ENCODE data around the gene ZNF276.

DNA sequence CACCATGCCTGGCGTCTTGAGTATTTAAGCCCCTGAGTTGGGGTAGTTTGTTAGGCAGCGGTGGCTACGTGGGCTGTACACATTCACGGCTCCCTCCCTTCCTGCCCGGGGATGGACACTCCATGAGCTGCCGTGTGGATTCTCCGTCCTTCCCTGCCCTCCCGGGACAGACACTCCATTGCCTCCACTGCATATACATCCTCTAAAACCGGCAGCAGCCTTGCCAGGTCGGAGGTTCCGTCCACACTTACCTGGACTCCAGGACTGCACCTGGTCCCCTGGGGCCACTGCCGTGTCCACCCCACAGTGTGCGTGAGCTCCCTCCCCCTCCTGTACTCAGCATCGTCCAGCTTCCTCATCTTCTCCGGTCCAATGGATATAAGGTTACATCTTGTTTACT, 16.3 kb upstream of the ZNF276 start:
- TF ChIP-seq, protein P1, sequence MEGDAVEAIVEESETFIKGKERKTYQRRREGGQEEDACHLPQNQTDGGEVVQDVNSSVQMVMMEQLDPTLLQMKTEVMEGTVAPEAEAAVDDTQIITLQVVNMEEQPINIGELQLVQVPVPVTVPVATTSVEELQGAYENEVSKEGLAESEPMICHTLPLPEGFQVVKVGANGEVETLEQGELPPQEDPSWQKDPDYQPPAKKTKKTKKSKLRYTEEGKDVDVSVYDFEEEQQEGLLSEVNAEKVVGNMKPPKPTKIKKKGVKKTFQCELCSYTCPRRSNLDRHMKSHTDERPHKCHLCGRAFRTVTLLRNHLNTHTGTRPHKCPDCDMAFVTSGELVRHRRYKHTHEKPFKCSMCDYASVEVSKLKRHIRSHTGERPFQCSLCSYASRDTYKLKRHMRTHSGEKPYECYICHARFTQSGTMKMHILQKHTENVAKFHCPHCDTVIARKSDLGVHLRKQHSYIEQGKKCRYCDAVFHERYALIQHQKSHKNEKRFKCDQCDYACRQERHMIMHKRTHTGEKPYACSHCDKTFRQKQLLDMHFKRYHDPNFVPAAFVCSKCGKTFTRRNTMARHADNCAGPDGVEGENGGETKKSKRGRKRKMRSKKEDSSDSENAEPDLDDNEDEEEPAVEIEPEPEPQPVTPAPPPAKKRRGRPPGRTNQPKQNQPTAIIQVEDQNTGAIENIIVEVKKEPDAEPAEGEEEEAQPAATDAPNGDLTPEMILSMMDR (IDR thresholded peaks at IDR 0.05) = no peak
- TF ChIP-seq POLR2AphosphoS5 (IDR thresholded peaks at IDR 0.05; ENCODE audit: low read depth, low read length) = no peak
- TF ChIP-seq REST (IDR thresholded peaks at IDR 0.05; ENCODE audit: insufficient read depth in 1 of 2, low read depth in 2 of 2, low read length in 1 of 2) = no peak
- TF ChIP-seq SIN3A (IDR thresholded peaks at IDR 0.05; ENCODE audit: borderline replicate concordance, insufficient read depth, low read depth, low read length) = no peak
- TF ChIP-seq TCF7L2 (IDR thresholded peaks at IDR 0.05; ENCODE audit: low read depth, low read length) = no peak

All from Panc1 (cell line).